SU-DHL-6 (cell line): Measurements from ENCODE around the gene CLEC11A.

Source experiments
- EZH2phosphoT487 ChIP-seq: fragments of 200-600 bp; sonication (generic), shearing (Covaris generic); conservative IDR thresholded peaks from 2 replicates; pipeline ENCODE4 v1.6.1; 2018; ENCODE audit warnings: mild to moderate bottlenecking, antibody characterized with exemption, low read length, moderate library complexity, mixed read lengths
- TF ChIP-seq, protein P1 (sequence below): fragments of 200-600 bp; sonication (generic); IDR thresholded peaks from one replicate; pipeline ENCODE4 v1.5.1; 2017; ENCODE audit warnings: antibody characterized with exemption, mild to moderate bottlenecking, low read length, moderate library complexity; ENCODE audit not compliant: insufficient read depth, poor library complexity, severe bottlenecking

DNA sequence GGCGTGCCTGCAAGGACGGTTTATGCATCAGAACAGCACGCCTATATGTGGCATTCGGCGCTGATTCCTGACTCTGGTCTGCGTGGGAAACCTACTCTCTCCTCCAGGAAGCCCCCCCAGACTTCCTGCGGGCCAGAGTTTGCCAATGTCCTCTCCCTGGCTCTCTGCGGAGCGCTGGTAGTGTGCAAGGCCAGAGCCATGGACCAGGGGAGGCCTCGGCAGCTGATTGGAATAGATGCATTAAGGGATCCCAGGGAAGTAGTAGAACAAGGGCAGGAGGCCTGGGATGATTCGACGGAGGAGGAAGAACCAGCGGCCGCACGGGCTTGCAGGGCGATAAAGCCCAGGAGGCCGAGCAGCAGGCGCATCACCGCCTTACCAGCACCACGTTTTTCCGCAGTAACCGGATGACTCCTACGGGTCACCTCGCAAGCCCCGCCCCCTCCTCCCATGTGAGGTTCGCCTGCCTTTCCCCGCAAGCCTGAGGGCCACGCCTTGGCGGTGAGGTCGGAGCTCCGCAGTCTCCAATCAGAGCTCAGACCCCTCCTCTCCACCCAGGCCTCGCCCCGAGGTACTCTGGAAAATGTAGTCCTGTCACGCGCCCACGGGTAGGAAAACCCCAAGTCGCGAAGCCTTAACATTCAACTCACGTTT, 5.0 kb downstream of the CLEC11A start:
- TF ChIP-seq, protein P1, sequence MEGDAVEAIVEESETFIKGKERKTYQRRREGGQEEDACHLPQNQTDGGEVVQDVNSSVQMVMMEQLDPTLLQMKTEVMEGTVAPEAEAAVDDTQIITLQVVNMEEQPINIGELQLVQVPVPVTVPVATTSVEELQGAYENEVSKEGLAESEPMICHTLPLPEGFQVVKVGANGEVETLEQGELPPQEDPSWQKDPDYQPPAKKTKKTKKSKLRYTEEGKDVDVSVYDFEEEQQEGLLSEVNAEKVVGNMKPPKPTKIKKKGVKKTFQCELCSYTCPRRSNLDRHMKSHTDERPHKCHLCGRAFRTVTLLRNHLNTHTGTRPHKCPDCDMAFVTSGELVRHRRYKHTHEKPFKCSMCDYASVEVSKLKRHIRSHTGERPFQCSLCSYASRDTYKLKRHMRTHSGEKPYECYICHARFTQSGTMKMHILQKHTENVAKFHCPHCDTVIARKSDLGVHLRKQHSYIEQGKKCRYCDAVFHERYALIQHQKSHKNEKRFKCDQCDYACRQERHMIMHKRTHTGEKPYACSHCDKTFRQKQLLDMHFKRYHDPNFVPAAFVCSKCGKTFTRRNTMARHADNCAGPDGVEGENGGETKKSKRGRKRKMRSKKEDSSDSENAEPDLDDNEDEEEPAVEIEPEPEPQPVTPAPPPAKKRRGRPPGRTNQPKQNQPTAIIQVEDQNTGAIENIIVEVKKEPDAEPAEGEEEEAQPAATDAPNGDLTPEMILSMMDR = no peak
- no peak for TF ChIP-seq EZH2phosphoT487
